Neural crest cell (in vitro differentiated cells): ENCODE results near the gene RIMS3. TPM values are rescaled to one million over a fixed set of nuclear protein-coding genes. Genes with fewer than 3 reads are reported as not detected.

Experiments
- DNase-seq: peaks from one replicate; pipeline ENCODE4 v3.0.0; 2021; ENCODE audit warnings: low read depth, mixed read lengths, low spot score
- H3K27ac Mint-ChIP-seq: one replicate; pipeline ENCODE4 v1.8.0; 2021; ENCODE audit warnings: mild to moderate bottlenecking, mixed read lengths; ENCODE audit not compliant: unreplicated experiment
- H3K27me3 Mint-ChIP-seq: 2 replicates; pipeline ENCODE4 v1.8.0; 2021; ENCODE audit warnings: low read depth, mild to moderate bottlenecking, mixed read lengths
- H3K36me3 Mint-ChIP-seq: 2 replicates; pipeline ENCODE4 v1.8.0; 2021; ENCODE audit warnings: low read depth, mild to moderate bottlenecking, mixed read lengths
- H3K4me1 Mint-ChIP-seq: 2 replicates; pipeline ENCODE4 v1.8.0; 2021; ENCODE audit warnings: mixed read lengths
- H3K4me3 Mint-ChIP-seq: one replicate; pipeline ENCODE4 v1.8.0; 2021; ENCODE audit warnings: mild to moderate bottlenecking, mixed read lengths
- H3K9me3 Mint-ChIP-seq: 2 replicates; pipeline ENCODE4 v1.8.0; 2021; ENCODE audit warnings: mixed read lengths
- total RNA-seq: library from RNA; stranded (reverse); gene quantifications from 2 replicates; pipeline ENCODE4 v1.2.1, GENCODE V29; 2021
- TF ChIP-seq, protein P1 (sequence below): fragments of 200-600 bp; sonication (generic); conservative IDR thresholded peaks from 2 replicates; pipeline ENCODE4 v1.5.0; 2021; ENCODE audit warnings: antibody characterized with exemption, mild to moderate bottlenecking

The RIMS3 gene
- total RNA-seq, 1 donor from 2014 or later, result 22.4 TPM

DNA sequence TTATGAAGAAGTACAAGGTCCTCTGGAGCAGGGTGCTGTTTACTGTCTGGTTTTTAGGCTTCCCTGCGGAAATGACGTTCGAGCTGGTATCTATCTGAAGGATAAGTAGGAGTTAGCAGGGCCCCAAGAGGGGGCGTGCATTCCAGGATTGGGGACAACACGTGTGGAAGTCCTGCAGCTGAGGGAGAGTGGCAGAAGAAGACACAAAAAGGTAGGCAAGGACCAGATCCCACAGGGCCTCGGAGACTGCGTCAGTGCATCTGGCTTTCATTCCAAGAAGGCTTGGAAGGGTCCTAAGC, 5.9 kb downstream of the RIMS3 start:
- Mint-ChIP-seq H3K4me1 (peaks cover 37% of the 10 kb centered on the region), H3K9me3 (no peaks in the 10 kb centered on the region)

DNA sequence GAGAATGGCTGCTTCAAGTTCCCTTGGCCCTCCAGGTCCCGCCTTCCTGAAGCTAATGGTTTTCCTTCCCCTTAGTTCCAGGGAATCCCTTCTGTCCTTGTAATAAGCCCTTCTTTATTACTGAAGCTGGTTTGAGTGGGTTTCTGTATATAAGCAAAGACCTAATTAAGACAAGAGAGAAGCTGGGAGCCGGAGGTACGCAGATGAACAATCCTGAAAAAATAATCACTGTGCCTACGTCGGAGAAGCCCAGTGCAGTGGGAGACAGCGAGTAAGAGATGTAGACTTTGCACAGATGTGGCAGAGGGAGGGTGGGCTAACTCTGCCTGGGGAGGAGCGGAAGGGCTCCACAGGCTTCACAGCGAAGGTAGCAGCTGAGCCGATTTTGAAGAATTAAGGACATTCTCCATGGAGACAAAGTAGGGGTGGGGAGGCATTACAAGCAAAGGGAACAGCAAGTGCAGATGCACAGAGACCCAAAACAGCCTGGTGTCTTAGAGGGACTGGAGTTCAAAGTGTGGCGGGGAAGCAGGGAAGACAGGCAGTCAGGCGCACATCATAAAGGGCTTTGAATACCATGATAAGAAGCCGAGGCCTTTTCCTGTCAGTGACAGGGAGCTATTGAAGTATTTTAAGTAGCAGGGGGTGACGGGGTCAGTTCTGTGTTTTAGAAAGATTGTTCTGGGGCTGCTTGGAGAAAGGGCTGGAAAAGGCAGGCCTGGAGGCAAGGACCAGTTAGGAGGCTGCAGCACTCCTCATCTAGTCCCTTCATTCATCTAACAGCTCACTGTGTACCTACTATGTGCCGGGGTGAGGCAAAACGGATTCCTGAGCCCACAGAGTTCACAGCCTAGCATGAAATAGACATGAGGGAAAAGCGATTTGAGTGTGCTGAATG, 6.5 kb downstream of the RIMS3 start:
- Mint-ChIP-seq H3K27me3 (no peaks in the 10 kb centered on the region), H3K4me1 (peaks cover 42% of the 10 kb centered on the region), H3K27ac (no peak overlapping the region), H3K9me3 (no peaks in the 10 kb centered on the region), H3K4me3 (no peak overlapping the region), H3K36me3 (no peaks in the 10 kb centered on the region)
- TF ChIP-seq, protein P1, sequence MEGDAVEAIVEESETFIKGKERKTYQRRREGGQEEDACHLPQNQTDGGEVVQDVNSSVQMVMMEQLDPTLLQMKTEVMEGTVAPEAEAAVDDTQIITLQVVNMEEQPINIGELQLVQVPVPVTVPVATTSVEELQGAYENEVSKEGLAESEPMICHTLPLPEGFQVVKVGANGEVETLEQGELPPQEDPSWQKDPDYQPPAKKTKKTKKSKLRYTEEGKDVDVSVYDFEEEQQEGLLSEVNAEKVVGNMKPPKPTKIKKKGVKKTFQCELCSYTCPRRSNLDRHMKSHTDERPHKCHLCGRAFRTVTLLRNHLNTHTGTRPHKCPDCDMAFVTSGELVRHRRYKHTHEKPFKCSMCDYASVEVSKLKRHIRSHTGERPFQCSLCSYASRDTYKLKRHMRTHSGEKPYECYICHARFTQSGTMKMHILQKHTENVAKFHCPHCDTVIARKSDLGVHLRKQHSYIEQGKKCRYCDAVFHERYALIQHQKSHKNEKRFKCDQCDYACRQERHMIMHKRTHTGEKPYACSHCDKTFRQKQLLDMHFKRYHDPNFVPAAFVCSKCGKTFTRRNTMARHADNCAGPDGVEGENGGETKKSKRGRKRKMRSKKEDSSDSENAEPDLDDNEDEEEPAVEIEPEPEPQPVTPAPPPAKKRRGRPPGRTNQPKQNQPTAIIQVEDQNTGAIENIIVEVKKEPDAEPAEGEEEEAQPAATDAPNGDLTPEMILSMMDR, result no peak
- no peak for DNase-seq

More for the DNA sequence above, 5.9 kb downstream of the RIMS3 start:
- Mint-ChIP-seq H3K27ac (no peak overlapping the region), H3K27me3 (no peaks in the 10 kb centered on the region), H3K4me3 (no peak overlapping the region), H3K36me3 (no peaks in the 10 kb centered on the region)
- no peak for DNase-seq
- TF ChIP-seq, protein P1, result no peak

DNA sequence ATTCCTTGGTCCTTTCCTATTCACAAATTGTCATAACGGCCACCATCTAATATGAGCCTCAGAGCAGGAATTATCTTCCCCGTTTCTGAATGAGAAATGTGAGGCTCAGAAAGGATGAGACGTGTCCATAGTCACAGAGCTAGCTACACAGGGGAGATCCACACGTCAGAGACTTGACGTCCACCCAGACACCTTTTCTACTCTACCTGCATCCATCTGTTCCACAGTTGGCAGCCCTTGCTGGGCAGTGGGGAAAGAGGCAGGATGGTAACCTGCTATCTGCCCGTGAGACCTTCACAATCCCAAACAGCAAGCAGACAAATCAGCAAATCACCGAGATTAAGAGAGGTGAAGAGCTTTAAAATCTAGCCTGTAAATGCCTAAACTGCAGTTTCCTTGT, 8.4 kb downstream of the RIMS3 start:
- Mint-ChIP-seq H3K27ac (no peak overlapping the region), H3K36me3 (no peaks in the 10 kb centered on the region), H3K4me3 (no peak overlapping the region)

DNA sequence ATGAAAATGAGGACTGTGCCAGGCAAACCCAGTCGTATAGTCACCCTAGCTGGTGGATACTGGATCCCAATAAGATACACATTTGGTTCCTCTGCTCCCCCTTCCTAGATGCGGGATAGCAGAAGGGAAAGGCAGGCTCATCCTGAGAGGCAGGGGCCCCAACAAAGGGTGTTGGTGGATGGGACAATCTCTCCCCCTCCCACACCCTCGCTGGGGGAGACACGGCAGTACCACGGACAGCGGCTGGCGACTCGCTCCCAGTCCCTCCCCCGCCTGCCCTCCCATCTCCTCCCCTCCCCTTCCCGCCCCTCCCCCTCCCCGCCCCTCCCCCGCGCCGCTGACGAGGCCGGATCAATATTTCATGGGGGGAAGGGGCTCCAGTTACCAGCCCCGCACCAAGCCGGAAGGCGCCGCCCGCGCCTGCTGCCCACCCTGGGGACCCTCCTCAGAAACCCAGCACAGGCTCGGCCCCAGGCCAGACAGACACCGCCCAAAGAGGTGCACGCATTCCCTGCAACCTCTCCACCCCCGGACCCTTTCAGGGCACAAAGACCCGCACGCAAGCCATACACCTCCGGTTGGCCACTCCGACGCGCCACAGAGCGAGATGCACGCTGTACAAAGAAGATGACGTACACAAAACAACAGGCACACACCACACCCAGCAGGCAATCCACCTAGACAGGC, 11.5 kb downstream of the RIMS3 start:
- peak; percentile 41 for DNase-seq
- H3K4me3 Mint-ChIP-seq, result peak overlapping the region; percentile 61
- no peaks in the 10 kb centered on the region for H3K36me3 Mint-ChIP-seq
- H3K9me3 Mint-ChIP-seq, result no peaks in the 10 kb centered on the region
- TF ChIP-seq, protein P1, result no peak
- peaks cover 18% of the 10 kb centered on the region for H3K4me1 Mint-ChIP-seq
- no peaks in the 10 kb centered on the region for H3K27me3 Mint-ChIP-seq
- H3K27ac Mint-ChIP-seq, result peak overlapping the region; percentile 82

More for the DNA sequence above, 8.4 kb downstream of the RIMS3 start:
- Mint-ChIP-seq H3K4me1 (peaks cover 23% of the 10 kb centered on the region), H3K27me3 (no peaks in the 10 kb centered on the region), H3K9me3 (no peaks in the 10 kb centered on the region)
- no peak for DNase-seq
- TF ChIP-seq, protein P1, result no peak

DNA sequence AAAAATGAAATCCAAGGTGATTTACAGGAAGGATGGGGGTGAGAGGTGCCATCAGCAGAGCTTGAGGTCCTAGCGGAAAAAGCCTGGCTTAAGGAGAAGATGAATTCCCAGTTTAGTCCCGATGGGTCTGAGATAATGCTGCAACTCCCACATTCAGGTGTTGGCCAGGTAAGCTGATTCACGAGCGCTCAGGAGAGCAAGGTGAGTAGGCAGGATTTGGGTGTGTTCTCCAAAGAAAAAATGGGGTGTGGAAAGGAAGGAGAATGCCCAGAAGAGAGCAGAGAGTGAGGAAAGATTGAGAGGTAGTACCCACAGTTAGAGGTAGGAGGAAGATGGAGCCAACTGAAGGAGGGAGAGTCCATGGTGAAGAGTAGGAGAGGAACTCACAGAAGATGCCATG, 12.5 kb downstream of the RIMS3 start:
- H3K27me3 Mint-ChIP-seq, result no peaks in the 10 kb centered on the region
- no peak overlapping the region for H3K4me3 Mint-ChIP-seq
- no peaks in the 10 kb centered on the region for H3K9me3 Mint-ChIP-seq
- no peak for DNase-seq
- H3K36me3 Mint-ChIP-seq, result no peaks in the 10 kb centered on the region
- H3K27ac Mint-ChIP-seq, result no peak overlapping the region
- H3K4me1 Mint-ChIP-seq, result peaks cover 24% of the 10 kb centered on the region
- TF ChIP-seq, protein P1, result no peak
